PC-3 (cell line): ENCODE data around the gene E2F3.

Experiments
- EZH2 ChIP-seq: fragments of 300-600 bp; sonication (generic); IDR thresholded peaks from one replicate; pipeline ENCODE4 v1.6.1; 2017; ENCODE audit warnings: antibody characterized with exemption, mild to moderate bottlenecking, low read length; ENCODE audit not compliant: unreplicated experiment
- TF ChIP-seq, protein P1 (sequence below): fragments of 300-600 bp; sonication (generic); conservative IDR thresholded peaks from 2 replicates; pipeline ENCODE4 v1.5.1; 2017; ENCODE audit warnings: antibody characterized with exemption, low read depth, mild to moderate bottlenecking, low read length

DNA sequence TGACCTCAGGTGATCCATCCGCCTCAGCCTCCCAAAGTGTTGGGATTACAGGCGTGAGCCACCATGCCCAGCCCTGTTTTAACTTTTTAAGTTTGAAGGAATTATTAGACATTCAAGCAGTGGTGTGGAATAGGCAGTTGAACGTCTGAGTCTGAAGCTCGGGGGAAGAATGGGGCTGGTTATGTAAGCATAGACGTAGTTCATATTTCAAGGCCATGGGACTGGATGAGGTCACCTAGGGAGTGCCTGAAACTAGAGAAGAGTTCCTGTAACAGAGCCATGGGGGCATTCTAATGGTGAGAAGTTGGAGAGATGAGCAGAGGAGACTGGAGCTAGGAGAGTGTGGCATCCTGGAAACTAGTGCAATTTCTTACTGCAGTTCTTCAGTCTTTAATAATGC is 139.0 kb downstream of the E2F3 start:
- TF ChIP-seq, protein P1, sequence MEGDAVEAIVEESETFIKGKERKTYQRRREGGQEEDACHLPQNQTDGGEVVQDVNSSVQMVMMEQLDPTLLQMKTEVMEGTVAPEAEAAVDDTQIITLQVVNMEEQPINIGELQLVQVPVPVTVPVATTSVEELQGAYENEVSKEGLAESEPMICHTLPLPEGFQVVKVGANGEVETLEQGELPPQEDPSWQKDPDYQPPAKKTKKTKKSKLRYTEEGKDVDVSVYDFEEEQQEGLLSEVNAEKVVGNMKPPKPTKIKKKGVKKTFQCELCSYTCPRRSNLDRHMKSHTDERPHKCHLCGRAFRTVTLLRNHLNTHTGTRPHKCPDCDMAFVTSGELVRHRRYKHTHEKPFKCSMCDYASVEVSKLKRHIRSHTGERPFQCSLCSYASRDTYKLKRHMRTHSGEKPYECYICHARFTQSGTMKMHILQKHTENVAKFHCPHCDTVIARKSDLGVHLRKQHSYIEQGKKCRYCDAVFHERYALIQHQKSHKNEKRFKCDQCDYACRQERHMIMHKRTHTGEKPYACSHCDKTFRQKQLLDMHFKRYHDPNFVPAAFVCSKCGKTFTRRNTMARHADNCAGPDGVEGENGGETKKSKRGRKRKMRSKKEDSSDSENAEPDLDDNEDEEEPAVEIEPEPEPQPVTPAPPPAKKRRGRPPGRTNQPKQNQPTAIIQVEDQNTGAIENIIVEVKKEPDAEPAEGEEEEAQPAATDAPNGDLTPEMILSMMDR: no peak
- TF ChIP-seq EZH2: no peak
